H1 (cell line): ENCODE measurements around the gene RNGTT. TPM values are rescaled to one million over a fixed set of nuclear protein-coding genes. Genes with fewer than 3 reads are reported as not detected.

Source experiments
- CTCF ChIA-PET: fragments of 300-600 bp; sonication (Branson Sonifier 250); formaldehyde crosslinking; loops from one replicate; lab custom pipeline; 2021; ENCODE audit not compliant: partially characterized antibody; lab: Charles Lee
- POLR2A ChIA-PET: fragments of 300-600 bp; sonication (Branson Sonifier 250); formaldehyde crosslinking; loops from one replicate; lab custom pipeline; 2021; ENCODE audit warnings: inconsistent platforms; ENCODE audit not compliant: partially characterized antibody; lab: Charles Lee
- DNase-seq, 2 experiments: peaks; one replicate each; pipeline versions ENCODE4 v3.0.0 to v3.0.0-alpha.2; 2010 to 2022; ENCODE audit warnings: low spot score in 2 of 2, low read depth in 1 of 2, mixed read lengths in 1 of 2
- FAIRE-seq: peaks from 2 replicates; lab custom pipeline; 2011; peaks lifted over from hg19 to GRCh38; lab: Jason Lieb, UNC
- H2AFZ ChIP-seq: 2 replicates; pipeline ENCODE4 v1.8.1; 2012; ENCODE audit warnings: low read length, inconsistent platforms
- H2AK5ac ChIP-seq: 2 replicates; pipeline ENCODE4 v1.6.1; 2013; ENCODE audit warnings: low read depth, low read length
- H2BK120ac ChIP-seq: replicated peaks from 2 replicates; pipeline ENCODE3; 2013; ENCODE audit warnings: low read depth, low read length, inconsistent platforms
- H2BK12ac ChIP-seq: 2 replicates; pipeline ENCODE4 v1.6.1; 2013; ENCODE audit warnings: low read depth, low read length
- H2BK15ac ChIP-seq: 2 replicates; pipeline ENCODE4 v1.6.1; 2013; ENCODE audit warnings: low read length
- H2BK20ac ChIP-seq: 2 replicates; pipeline ENCODE4 v1.6.1; 2013; ENCODE audit warnings: low read length
- H2BK5ac ChIP-seq: 2 replicates; pipeline ENCODE4 v1.6.1; 2013; ENCODE audit warnings: low read depth, low read length
- H3K14ac ChIP-seq: 2 replicates; pipeline ENCODE4 v1.6.1; 2013; ENCODE audit warnings: inconsistent platforms; ENCODE audit not compliant: insufficient read length
- H3K18ac ChIP-seq: 2 replicates; pipeline ENCODE4 v1.6.1; 2013; ENCODE audit warnings: low read length; ENCODE audit errors: extremely low read depth
- H3K23ac ChIP-seq: 2 replicates; pipeline ENCODE4 v1.6.1; 2013; ENCODE audit warnings: inconsistent platforms; ENCODE audit not compliant: insufficient read length
- H3K23me2 ChIP-seq: 2 replicates; pipeline ENCODE4 v1.6.1; 2013; ENCODE audit warnings: low read depth, low read length
- H3K27ac ChIP-seq: 2 replicates; pipeline ENCODE4 v1.6.1; 2011; ENCODE audit warnings: low read depth, low read length, inconsistent platforms
- H3K27me3 ChIP-seq, 4 experiments: replicated peaks in 1 of 4; 1 replicate in 1 of 4; 2 replicates in 3 of 4; pipeline versions ENCODE4 v1.6.1 to v1.8.1; 2011 to 2013; ENCODE audit warnings: low read length in 3 of 4, mild to moderate bottlenecking in 3 of 4, inconsistent platforms in 2 of 4, mixed read lengths in 2 of 4, moderate library complexity in 1 of 4; ENCODE audit not compliant: control insufficient read depth in 3 of 4, insufficient read depth in 3 of 4; ENCODE audit errors: extremely low read depth in 1 of 4
- H3K36me3 ChIP-seq, 4 experiments: 2 replicates each; pipeline versions ENCODE4 v1.6.1 to v1.8.1; 2011 to 2013; ENCODE audit warnings: mild to moderate bottlenecking in 4 of 4, low read length in 3 of 4, moderate library complexity in 2 of 4, control low read depth in 1 of 4, inconsistent platforms in 1 of 4; ENCODE audit not compliant: insufficient read depth in 4 of 4, control insufficient read depth in 2 of 4
- H3K4ac ChIP-seq: replicated peaks from 2 replicates; pipeline ENCODE3; 2013; ENCODE audit warnings: low read length, low read depth, mixed read lengths, inconsistent platforms; ENCODE audit not compliant: insufficient read length
- H3K4me1 ChIP-seq, 4 experiments: replicated peaks in 1 of 4; 1 replicate in 1 of 4; 2 replicates in 3 of 4; pipeline versions ENCODE4 v1.6.1 to v1.8.1; 2011 to 2013; ENCODE audit warnings: low read length in 3 of 4, inconsistent platforms in 2 of 4, mixed read lengths in 1 of 4; ENCODE audit not compliant: insufficient read depth in 4 of 4, control insufficient read depth in 3 of 4
- H3K4me2 ChIP-seq, 2 experiments: 2 replicates each; pipeline versions ENCODE4 v1.6.1 to v1.8.1; 2011 to 2013; ENCODE audit warnings: low read depth in 2 of 2, low read length in 2 of 2, control low read depth in 1 of 2, inconsistent platforms in 1 of 2, mild to moderate bottlenecking in 1 of 2; ENCODE audit not compliant: insufficient read depth in 1 of 2
- H3K4me3 ChIP-seq, 4 experiments: fragments of 200-600, 300-600 bp in 1 of 4; sonication (generic), shearing (Covaris generic), sonication (Bioruptor Twin) in 1 of 4; 2 replicates each; pipeline versions ENCODE4 v1.5.1 to v1.8.1; 2011 to 2016; ENCODE audit warnings: low read length in 4 of 4, low read depth in 3 of 4, control low read depth in 2 of 4, inconsistent platforms in 2 of 4, mild to moderate bottlenecking in 2 of 4, mixed read lengths in 1 of 4, moderate library complexity in 1 of 4; ENCODE audit not compliant: insufficient read depth in 2 of 4; ENCODE audit errors: extremely low read depth in 1 of 4
- H3K56ac ChIP-seq: replicated peaks from 2 replicates; pipeline ENCODE3; 2013; ENCODE audit warnings: low read depth, mild to moderate bottlenecking, mixed read lengths, low read length, inconsistent platforms; ENCODE audit not compliant: insufficient read length
- H3K79me1 ChIP-seq: 2 replicates; pipeline ENCODE4 v1.6.1; 2013; ENCODE audit warnings: low read depth, low read length, control low read depth
- H3K79me2 ChIP-seq, 2 experiments: 2 replicates each; pipeline versions ENCODE4 v1.6.1 to v1.8.1; 2012 to 2013; ENCODE audit warnings: low read length in 2 of 2, mild to moderate bottlenecking in 2 of 2, inconsistent platforms in 1 of 2; ENCODE audit not compliant: insufficient read depth in 2 of 2, control insufficient read depth in 1 of 2
- H3K9ac ChIP-seq, 4 experiments: replicated peaks in 1 of 4; 1 replicate in 1 of 4; 2 replicates in 3 of 4; pipeline versions ENCODE4 v1.6.1 to v1.8.1; 2011 to 2013; ENCODE audit warnings: low read depth in 3 of 4, low read length in 3 of 4, control low read depth in 2 of 4, mild to moderate bottlenecking in 2 of 4, moderate library complexity in 2 of 4, inconsistent platforms in 1 of 4; ENCODE audit errors: extremely low read depth in 1 of 4
- H3K9me3 ChIP-seq, 2 experiments: 2 replicates each; pipeline versions ENCODE4 v1.6.1 to v1.8.1; 2012 to 2013; ENCODE audit warnings: mild to moderate bottlenecking in 2 of 2, moderate library complexity in 2 of 2, control low read depth in 1 of 2, inconsistent platforms in 1 of 2, low read depth in 1 of 2, low read length in 1 of 2, mixed read lengths in 1 of 2; ENCODE audit not compliant: insufficient read depth in 2 of 2
- H4K20me1 ChIP-seq, 2 experiments: replicated peaks in 1 of 2; 2 replicates each; pipeline versions ENCODE3 to v1.8.1; 2011 to 2013; ENCODE audit warnings: inconsistent platforms in 2 of 2, low read length in 2 of 2, mild to moderate bottlenecking in 1 of 2; ENCODE audit not compliant: insufficient read depth in 2 of 2, control insufficient read depth in 1 of 2
- H4K5ac ChIP-seq: 2 replicates; pipeline ENCODE4 v1.6.1; 2013; ENCODE audit warnings: low read length, low read depth, mixed read lengths, inconsistent platforms; ENCODE audit not compliant: insufficient read length
- H4K8ac ChIP-seq: 2 replicates; pipeline ENCODE4 v1.8.0; 2013; ENCODE audit warnings: mild to moderate bottlenecking, moderate library complexity, low read length, inconsistent platforms; ENCODE audit not compliant: insufficient read depth; ENCODE audit errors: extremely low read depth
- H4K91ac ChIP-seq: replicated peaks from 2 replicates; pipeline ENCODE3; 2013; ENCODE audit warnings: low read length, mixed read lengths, inconsistent platforms; ENCODE audit not compliant: insufficient read length
- ASH2L ChIP-seq: fragments of 200-600, 300-600 bp; sonication (generic); IDR thresholded peaks from one replicate; pipeline ENCODE4 v1.7.1; 2017; ENCODE audit warnings: low read length
- BACH1 ChIP-seq: IDR thresholded peaks from 2 replicates; pipeline ENCODE4 v1.6.1; 2012; ENCODE audit warnings: low read length, improper control_type of control experiment
- CBX8 ChIP-seq: fragments of 300-800, 300-1000 bp; sonication (generic); IDR thresholded peaks from 2 replicates; pipeline ENCODE4 v1.7.1; 2016; ENCODE audit warnings: low read depth, low read length, borderline replicate concordance
- E2F6 ChIP-seq: IDR thresholded peaks from 2 replicates; pipeline ENCODE4 v1.6.1; 2012; ENCODE audit warnings: inconsistent platforms
- GABPA ChIP-seq: IDR thresholded peaks from 2 replicates; pipeline ENCODE4 v1.6.1; 2011; ENCODE audit warnings: mild to moderate bottlenecking, low read length, moderate library complexity, borderline replicate concordance; ENCODE audit not compliant: insufficient read depth
- GTF2F1 ChIP-seq: IDR thresholded peaks from 2 replicates; pipeline ENCODE4 v1.6.1; 2012; ENCODE audit warnings: low read depth, low read length, improper control_type of control experiment, borderline replicate concordance
- HDAC2 ChIP-seq, 2 experiments: fragments of 300-600 bp in 1 of 2; sonication (generic) in 1 of 2; IDR thresholded peaks; 2 replicates each; pipeline ENCODE4 v1.6.1; 2011 to 2012; ENCODE audit warnings: low read depth in 2 of 2, low read length in 2 of 2, mild to moderate bottlenecking in 2 of 2, moderate library complexity in 2 of 2, borderline replicate concordance in 1 of 2, inconsistent platforms in 1 of 2
- POLR2A ChIP-seq, 2 experiments: IDR thresholded peaks; 1 replicate in 1 of 2; 2 replicates in 1 of 2; pipeline ENCODE4 v1.6.1; 2011; ENCODE audit warnings: low read depth in 2 of 2, low read length in 2 of 2, mild to moderate bottlenecking in 2 of 2; ENCODE audit errors: control extremely low read depth in 1 of 2
- WGBS, 2 experiments: shearing (Covaris generic) in 1 of 2; methylation state at CpG; one replicate each; pipeline versions ENCODE4 v1.1.6 to v1.1.7; 2013 to 2015; ENCODE audit warnings: low lambda C conversion rate in 2 of 2, mixed read lengths in 2 of 2, inconsistent platforms in 1 of 2, low coverage in 1 of 2, missing lambda C conversion rate in 1 of 2; ENCODE audit not compliant: insufficient replicate concordance in 2 of 2, insufficient coverage in 1 of 2, insufficient read length in 1 of 2; ENCODE audit errors: extremely low coverage in 1 of 2, missing lambda C conversion rate in 1 of 2; 5-methylcytosine and 5-hydroxymethylcytosine counted together
- polyA plus RNA-seq, 7 experiments: library from polyadenylated mRNA; depleted of rRNA in 3 of 7; stranded (reverse) in 5 of 7; unstranded in 2 of 7; fragments of >200 nt in 5 of 7; fragments of 200-250 nt in 2 of 7; gene quantifications; 1 replicate in 5 of 7; 2 replicates in 1 of 7; 4 replicates in 1 of 7; pipeline versions ENCODE4 v1.2.1 to v1.2.3, GENCODE V29; 2011 to 2013; ENCODE audit warnings: missing spikeins in 2 of 7, mixed read lengths in 2 of 7
- total RNA-seq: library from RNA; stranded (reverse); fragmentation: NEBNext Ultra II Directional; extraction: Animal tissue kit (Norgen Biotek cat#: 25700); gene quantifications from 2 replicates; pipeline ENCODE4 v1.2.1, GENCODE V29; 2021
- TF ChIP-seq, protein P1 (sequence below): IDR thresholded peaks from 2 replicates; pipeline ENCODE4 v1.6.1; 2012; ENCODE audit warnings: low read length, inconsistent platforms

Gene RNGTT
- total and polyA plus RNA-seq, 2 of the 8 experiments (the other 6 are each of a cell fraction or from before 2014, with no cell fraction given), result 3.6 to 21.2 TPM

- DNase-seq (no peak), FAIRE-seq (no peak)
- WGBS, 2 experiments, result 80% methylated on average over 10 of the region's 10 CpGs; no CpG with 5 or more reads in 1 of the 2 experiments
- no peak overlapping the region for H4K8ac ChIP-seq
- POLR2A ChIA-PET, result no interaction called here
- H3K56ac ChIP-seq, result no peak overlapping the region
- no peak overlapping the region for H2BK20ac ChIP-seq
- no peak overlapping the region for H2BK12ac ChIP-seq
- H3K79me1 ChIP-seq, result no peaks in the 10 kb centered on the region
- H3K4me3 ChIP-seq, result no peak overlapping the region
- H4K5ac ChIP-seq, result no peak overlapping the region
- CTCF ChIA-PET, result interaction anchor here (1.0 kb wide), 1 partner anchor 22 kb away, joined by 3 read pairs; no protein-coding TSS in a partner anchor
- H3K36me3 ChIP-seq, result no peaks in the 10 kb centered on the region
- no peak overlapping the region; the same call in 1 of the 2 replicates for H2AFZ ChIP-seq
- H3K14ac ChIP-seq, result no peak overlapping the region
- peaks cover 0 to 4% (median 3%) of the 10 kb centered on the region in 4 experiments; a peak in 2 of 7 replicates for H3K4me1 ChIP-seq
- H3K9me3 ChIP-seq, result no peaks in the 10 kb centered on the region
- no peaks in the 10 kb centered on the region for H4K20me1 ChIP-seq
- H3K18ac ChIP-seq, result no peak overlapping the region
- H3K4me2 ChIP-seq, result no peak overlapping the region
- no peaks in the 10 kb centered on the region for H3K79me2 ChIP-seq
- H2BK15ac ChIP-seq, result no peak overlapping the region
- no peaks in the 10 kb centered on the region for H3K27me3 ChIP-seq
- no peak overlapping the region for H3K27ac ChIP-seq
- no peak overlapping the region for H3K9ac ChIP-seq
- no peaks in the 10 kb centered on the region for H3K23me2 ChIP-seq
- H3K23ac ChIP-seq, result no peak overlapping the region
- H4K91ac ChIP-seq, result no peak overlapping the region
- no peak overlapping the region for H3K4ac ChIP-seq
- no peak overlapping the region for H2BK120ac ChIP-seq
- H2BK5ac ChIP-seq, result no peak overlapping the region
- H2AK5ac ChIP-seq, result no peak overlapping the region
- TF ChIP-seq GABPA (no peak), GTF2F1 (no peak), BACH1 (no peak), E2F6 (no peak), HDAC2 (IDR thresholded peaks at IDR 0.05; ENCODE audit: borderline replicate concordance in 1 of 2, low read depth in 2 of 2, low read length in 2 of 2) (no peak), CBX8 (no peak), POLR2A (IDR thresholded peaks at IDR 0.05; ENCODE audit: control extremely low read depth in 1 of 2, low read depth in 2 of 2, low read length in 2 of 2) (no peak), ASH2L (no peak)
- TF ChIP-seq, protein P1, sequence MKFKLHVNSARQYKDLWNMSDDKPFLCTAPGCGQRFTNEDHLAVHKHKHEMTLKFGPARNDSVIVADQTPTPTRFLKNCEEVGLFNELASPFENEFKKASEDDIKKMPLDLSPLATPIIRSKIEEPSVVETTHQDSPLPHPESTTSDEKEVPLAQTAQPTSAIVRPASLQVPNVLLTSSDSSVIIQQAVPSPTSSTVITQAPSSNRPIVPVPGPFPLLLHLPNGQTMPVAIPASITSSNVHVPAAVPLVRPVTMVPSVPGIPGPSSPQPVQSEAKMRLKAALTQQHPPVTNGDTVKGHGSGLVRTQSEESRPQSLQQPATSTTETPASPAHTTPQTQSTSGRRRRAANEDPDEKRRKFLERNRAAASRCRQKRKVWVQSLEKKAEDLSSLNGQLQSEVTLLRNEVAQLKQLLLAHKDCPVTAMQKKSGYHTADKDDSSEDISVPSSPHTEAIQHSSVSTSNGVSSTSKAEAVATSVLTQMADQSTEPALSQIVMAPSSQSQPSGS, result no peak
Observed at GRCh38 chr6:88561034-88561953, 402.1 kb downstream of the RNGTT start.
